DOHH2 (cell line): ENCODE measurements around the gene EPHA10.

Experiments used
- H3F3A ChIP-seq: fragments of 200-600 bp; sonication (generic), shearing (Covaris generic); 2 replicates; pipeline ENCODE4 v1.6.0; 2016; ENCODE audit warnings: antibody characterized with exemption, mild to moderate bottlenecking; ENCODE audit not compliant: control insufficient read depth, insufficient read depth
- H3K27ac ChIP-seq: fragments of 200-600 bp; sonication (generic); 2 replicates; pipeline ENCODE4 v1.5.1; 2014; ENCODE audit warnings: low read depth, mild to moderate bottlenecking, low read length, moderate library complexity
- H3K27me3 ChIP-seq: fragments of 200-600 bp; sonication (generic); 2 replicates; pipeline ENCODE4 v1.6.1; 2014; ENCODE audit warnings: mild to moderate bottlenecking, low read length, mixed read lengths; ENCODE audit not compliant: control insufficient read depth
- H3K36me3 ChIP-seq: fragments of 200-600 bp; sonication (generic); 2 replicates; pipeline ENCODE4 v1.6.1; 2014; ENCODE audit warnings: mild to moderate bottlenecking, low read length, moderate library complexity, mixed read lengths; ENCODE audit not compliant: control insufficient read depth
- H3K4me1 ChIP-seq: fragments of 200-600 bp; sonication (generic); 2 replicates; pipeline ENCODE4 v1.6.1; 2014; ENCODE audit warnings: mild to moderate bottlenecking, low read length, mixed read lengths; ENCODE audit not compliant: control insufficient read depth
- H3K4me2 ChIP-seq: fragments of 200-600 bp; sonication (generic); 2 replicates; pipeline ENCODE4 v1.6.0; 2014; ENCODE audit warnings: mild to moderate bottlenecking, low read length, moderate library complexity
- H3K4me3 ChIP-seq: fragments of 200-600 bp; sonication (generic); 2 replicates; pipeline ENCODE4 v1.5.1; 2014; ENCODE audit warnings: mild to moderate bottlenecking, low read length, mixed read lengths
- H3K79me2 ChIP-seq: fragments of 200-600 bp; sonication (generic); 2 replicates; pipeline ENCODE4 v1.6.1; 2014; ENCODE audit warnings: mild to moderate bottlenecking, low read length, mixed read lengths; ENCODE audit not compliant: control insufficient read depth
- H3K9me2 ChIP-seq: fragments of 200-600 bp; sonication (generic); replicated peaks from 2 replicates; pipeline ENCODE4 v1.6.1; 2014; ENCODE audit warnings: mild to moderate bottlenecking, low read length, mixed read lengths; ENCODE audit not compliant: control insufficient read depth
- H3K9me3 ChIP-seq: fragments of 200-600 bp; sonication (generic); 2 replicates; pipeline ENCODE4 v1.6.1; 2014; ENCODE audit warnings: antibody characterized with exemption, low read length, mixed read lengths; ENCODE audit not compliant: control insufficient read depth, insufficient read depth
- H4K20me1 ChIP-seq: fragments of 200-600 bp; sonication (generic); 2 replicates; pipeline ENCODE4 v1.6.0; 2014; ENCODE audit warnings: low read depth, mild to moderate bottlenecking, antibody characterized with exemption, low read length, moderate library complexity; ENCODE audit not compliant: control insufficient read depth, insufficient read depth
- CTCF ChIP-seq: fragments of 200-600 bp; sonication (generic); IDR thresholded peaks from one replicate; pipeline ENCODE4 v1.5.1; 2014; ENCODE audit warnings: antibody characterized with exemption, mild to moderate bottlenecking, low read depth, low read length; ENCODE audit not compliant: poor library complexity, severe bottlenecking
- EZH2phosphoT487 ChIP-seq: fragments of 200-600 bp; sonication (generic); IDR thresholded peaks from 2 replicates; pipeline ENCODE4 v1.6.1; 2017; ENCODE audit warnings: borderline replicate concordance, mild to moderate bottlenecking, antibody characterized with exemption, low read length, moderate library complexity, mixed read lengths

EPHA10 gene

GRCh38 chr1:37726751-37727585, 38.0 kb downstream of the EPHA10 start:
- Histone ChIP-seq H4K20me1 (no peaks in the 10 kb centered on the region), H3K4me1 (no peaks in the 10 kb centered on the region), H3K9me3 (no peaks in the 10 kb centered on the region), H3K36me3 (no peaks in the 10 kb centered on the region), H3K4me3 (no peak overlapping the region), H3K27ac (no peak overlapping the region), H3K9me2 (no peaks in the 10 kb centered on the region), H3F3A (no peaks in the 10 kb centered on the region), H3K27me3 (peaks cover 9% of the 10 kb centered on the region; the same call in 1 of the 2 replicates), H3K4me2 (no peak overlapping the region), H3K79me2 (no peaks in the 10 kb centered on the region)
- TF ChIP-seq CTCF (no peak), EZH2phosphoT487 (no peak)

GRCh38 chr1:37725851-37726613, 38.9 kb downstream of the EPHA10 start:
- Histone ChIP-seq H3K36me3 (no peaks in the 10 kb centered on the region), H3K27ac (no peak overlapping the region), H3K9me3 (no peaks in the 10 kb centered on the region), H3K4me2 (no peak overlapping the region), H4K20me1 (no peaks in the 10 kb centered on the region), H3K4me1 (no peaks in the 10 kb centered on the region), H3K79me2 (no peaks in the 10 kb centered on the region), H3K27me3 (peaks cover 9% of the 10 kb centered on the region; the same call in 1 of the 2 replicates), H3F3A (no peaks in the 10 kb centered on the region), H3K9me2 (no peaks in the 10 kb centered on the region), H3K4me3 (no peak overlapping the region)
- TF ChIP-seq CTCF (no peak), EZH2phosphoT487 (no peak)

GRCh38 chr1:37724575-37724974, 40.3 kb downstream of the EPHA10 start:
- no peak for TF ChIP-seq CTCF
- TF ChIP-seq EZH2phosphoT487: no peak
- Histone ChIP-seq H3K27ac (no peak overlapping the region), H3K4me3 (no peak overlapping the region), H3K4me2 (no peak overlapping the region), H3K79me2 (no peaks in the 10 kb centered on the region), H3F3A (no peaks in the 10 kb centered on the region), H3K27me3 (peaks cover 9% of the 10 kb centered on the region; the same call in 1 of the 2 replicates), H3K9me3 (no peaks in the 10 kb centered on the region), H4K20me1 (no peaks in the 10 kb centered on the region), H3K9me2 (no peaks in the 10 kb centered on the region), H3K4me1 (no peaks in the 10 kb centered on the region), H3K36me3 (no peaks in the 10 kb centered on the region)
